ENCODE results near the gene BAG5. TPM values are rescaled to one million over a fixed set of nuclear protein-coding genes. Genes with fewer than 3 reads are reported as not detected.

The BAG5 gene
- total and polyA plus RNA-seq, 7 donors, result 13.2 to 27.1 (median 18.6) TPM

- peak within 1 kb of the TSS; percentile 90 to 98 (median 93) for H3K27ac ChIP-seq
- intact Hi-C loops (cut with DNase I), result no loop called here
Measured at GRCh38 chr14:103528587-103529382, 33.7 kb downstream of the BAG5 start, which contains the start of gene TRMT61A. TSS of gene TRMT61A (plus strand) at chr14:103529196. CDS start at chr14:103529979, 783 bp downstream.

DNA sequence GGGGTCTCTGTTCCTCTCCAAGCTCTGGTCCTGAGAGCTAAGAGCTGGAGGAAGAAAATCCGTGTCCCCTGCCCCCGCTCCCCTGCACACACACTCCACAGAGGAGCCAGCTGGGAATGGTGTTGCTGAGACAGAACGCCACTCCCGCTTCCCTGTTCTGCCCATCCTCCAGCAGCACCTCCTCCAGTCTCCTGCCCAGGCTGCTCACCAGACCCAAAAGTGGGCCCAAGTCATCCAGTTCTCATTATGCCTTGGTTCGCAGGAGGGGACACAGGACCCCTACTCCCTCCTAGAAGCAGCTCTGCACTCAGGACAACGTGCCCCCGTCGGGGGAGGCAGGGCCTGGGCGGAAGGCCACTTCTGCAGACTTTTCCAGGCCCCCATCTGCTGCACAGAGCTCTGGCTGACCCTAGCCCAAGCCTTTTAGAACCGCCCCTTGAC, 34.3 kb downstream of the BAG5 start:
- Histone ChIP-seq H3K27ac (peak overlapping the region; percentile 90 to 98 (median 93)), H3K4me3 (peak overlapping the region; percentile 85 to 96 (median 96)), H3K4me1 (peaks cover 0 to 90% (median 81%) of the 10 kb centered on the region in 4 donors), H3K27me3 (no peaks in the 10 kb centered on the region), H3K9me3 (no peaks in the 10 kb centered on the region), H3K36me3 (peaks cover 0 to 9% (median 3%) of the 10 kb centered on the region in 4 donors)
- intact Hi-C loops (cut with DNase I), result no loop called here
- WGBS, 2 donors, result 16 to 50% methylated on average over 10 of the region's 10 CpGs
- TF ChIP-seq POLR2A (IDR thresholded peaks at IDR 0.05) (no peak), EP300 (IDR thresholded peaks at IDR 0.05) (no peak)
- peak; percentile 73 for DNase-seq

More at GRCh38 chr14:103528587-103529382, 33.7 kb downstream of the BAG5 start, which contains the start of gene TRMT61A:
- Histone ChIP-seq H3K36me3 (peaks cover 0 to 9% (median 3%) of the 10 kb centered on the region in 4 donors), H3K4me3 (peak within 1 kb of the TSS; percentile 85 to 96 (median 96)), H3K4me1 (peaks cover 0 to 90% (median 82%) of the 10 kb centered on the region in 4 donors), H3K27me3 (no peaks in the 10 kb centered on the region), H3K9me3 (no peaks in the 10 kb centered on the region)
- peak; percentile 98 for DNase-seq
- 1 to 3% methylated on average over 69 of the region's 70 CpGs for WGBS, 2 donors
- TF ChIP-seq POLR2A (IDR thresholded peaks at IDR 0.05), result peak in 1 of 2 donors; percentile 44
- no peak for TF ChIP-seq CTCF (IDR thresholded peaks at IDR 0.05)
- peak in 2 of 4 donors; percentile 67 to 70 for TF ChIP-seq EP300 (IDR thresholded peaks at IDR 0.05)
- TF ChIP-seq POLR2AphosphoS5 (IDR thresholded peaks at IDR 0.05), result peak in 3 of 4 donors; percentile 80 to 84 (median 83)

- Histone ChIP-seq H3K4me3 (no peak overlapping the region), H3K27me3 (no peaks in the 10 kb centered on the region), H3K27ac (peak overlapping the region; percentile 90 to 98 (median 93)), H3K4me1 (peaks cover 0 to 88% (median 80%) of the 10 kb centered on the region in 4 donors), H3K36me3 (peaks cover 0 to 9% (median 3%) of the 10 kb centered on the region in 4 donors), H3K9me3 (no peaks in the 10 kb centered on the region)
- 67 to 73% methylated on average over 14 of the region's 14 CpGs for WGBS, 2 donors
- TF ChIP-seq EP300 (IDR thresholded peaks at IDR 0.05), result no peak
- TF ChIP-seq POLR2AphosphoS5 (IDR thresholded peaks at IDR 0.05), result no peak
- no peak for TF ChIP-seq POLR2A (IDR thresholded peaks at IDR 0.05)
- no peak for TF ChIP-seq CTCF (IDR thresholded peaks at IDR 0.05)
- DNase-seq, result no peak
- intact Hi-C loops (cut with DNase I), result no loop called here
Measured at GRCh38 chr14:103527408-103528145, 34.9 kb downstream of the BAG5 start.

GRCh38 chr14:103526914-103527248, 35.6 kb downstream of the BAG5 start:
- Histone ChIP-seq H3K9me3 (no peaks in the 10 kb centered on the region), H3K4me3 (no peak overlapping the region), H3K4me1 (peaks cover 0 to 81% (median 73%) of the 10 kb centered on the region in 4 donors), H3K36me3 (peaks cover 0 to 9% (median 3%) of the 10 kb centered on the region in 4 donors), H3K27me3 (no peaks in the 10 kb centered on the region), H3K27ac (peak overlapping the region; percentile 90 to 98 (median 93))
- intact Hi-C loops (cut with DNase I), result no loop called here
- 94 to 95% methylated on average over 1 of the region's 1 CpG for WGBS, 2 donors
- TF ChIP-seq CTCF (IDR thresholded peaks at IDR 0.05) (no peak), EP300 (IDR thresholded peaks at IDR 0.05) (no peak), POLR2AphosphoS5 (IDR thresholded peaks at IDR 0.05) (no peak)
- no peak for DNase-seq

All from sigmoid colon (tissue), 7 donors.